ENCODE measurements around the gene DNAH1. TPM values are rescaled to one million over a fixed set of nuclear protein-coding genes. Genes with fewer than 3 reads are reported as not detected.

DNAH1 gene
- total and polyA plus RNA-seq, 2 of the 4 experiments (the other 2 are of a cell fraction): 2.0 to 4.0 TPM

DNA sequence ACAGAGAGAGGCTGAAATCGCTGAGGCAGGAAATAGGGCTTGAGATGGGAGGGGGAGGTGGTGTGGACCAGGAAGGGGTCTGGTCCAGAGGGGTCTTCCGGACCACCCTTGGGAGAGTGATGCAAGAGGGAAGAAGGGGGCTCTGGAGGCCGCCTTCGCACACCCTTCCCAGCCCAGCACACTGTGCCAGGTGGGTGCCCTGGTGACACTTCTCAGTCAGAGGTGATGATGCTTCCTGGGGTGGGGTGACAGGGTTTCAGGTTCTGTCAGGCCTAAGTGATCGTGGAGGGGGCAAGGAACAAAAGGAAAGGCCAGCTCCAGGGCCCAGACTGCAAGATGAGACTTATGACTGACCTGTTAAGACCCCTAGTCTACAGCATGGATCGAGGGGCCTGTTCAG, 116.1 kb downstream of the DNAH1 start:
- Histone ChIP-seq H3K36me3 (ENCODE audit: control insufficient read depth, insufficient read depth, low read length) (no peaks in the 10 kb centered on the region), H3K14ac (replicated peaks; ENCODE audit: low read depth, low read length) (no peak overlapping the region), H2BK20ac (ENCODE audit: low read depth, low read length) (no peak overlapping the region), H3K4me1 (ENCODE audit: control insufficient read depth, insufficient read depth, low read length) (peaks cover 12% of the 10 kb centered on the region; the same call in 1 of the 2 replicates), H4K91ac (ENCODE audit: insufficient read depth, low read depth, low read length) (no peak overlapping the region), H3K56ac (ENCODE audit: extremely low read depth, insufficient read depth, low read length) (no peak overlapping the region), H2AK9ac (replicated peaks; ENCODE audit: low read depth, low read length, poor library complexity) (no peak overlapping the region), H3K4ac (ENCODE audit: low read depth, low read length) (no peak overlapping the region), H3K9me1 (ENCODE audit: insufficient read depth, low read length) (no peaks in the 10 kb centered on the region), H4K5ac (ENCODE audit: low read depth, low read length) (no peak overlapping the region), H2BK120ac (ENCODE audit: low read depth, low read length) (no peak overlapping the region), H2BK5ac (ENCODE audit: low read depth, low read length, poor library complexity, severe bottlenecking) (no peak overlapping the region), H3K27ac (ENCODE audit: insufficient read depth, low read length) (no peak overlapping the region), H3K4me2 (ENCODE audit: low read depth, low read length) (no peak overlapping the region), H2BK15ac (ENCODE audit: low read depth, low read length) (no peak overlapping the region), H3K79me1 (ENCODE audit: low read depth in 1 of 2, low read length in 2 of 2) (no peaks in the 10 kb centered on the region), H4K20me1 (ENCODE audit: insufficient read depth, low read length) (no peaks in the 10 kb centered on the region), H3K23ac (ENCODE audit: low read depth, low read length) (no peak overlapping the region), H2AFZ (replicated peaks; ENCODE audit: low read length, poor library complexity) (no peak overlapping the region), H3K4me3 (ENCODE audit: insufficient read depth, low read depth, low read length) (no peak overlapping the region), H3K18ac (ENCODE audit: low read depth, low read length) (no peak overlapping the region), H3K9ac (ENCODE audit: low read depth, low read length) (no peak overlapping the region), H4K8ac (ENCODE audit: low read depth in 2 of 2, low read length in 2 of 2) (no peak overlapping the region), H3K27me3 (ENCODE audit: control insufficient read depth, insufficient read depth, low read length) (peaks cover 22% of the 10 kb centered on the region), H2AK5ac (ENCODE audit: low read depth, low read length) (no peak overlapping the region), H3K9me3 (ENCODE audit: control insufficient read depth, insufficient read depth, low read length) (no peaks in the 10 kb centered on the region)
- TF ChIP-seq, protein P1, sequence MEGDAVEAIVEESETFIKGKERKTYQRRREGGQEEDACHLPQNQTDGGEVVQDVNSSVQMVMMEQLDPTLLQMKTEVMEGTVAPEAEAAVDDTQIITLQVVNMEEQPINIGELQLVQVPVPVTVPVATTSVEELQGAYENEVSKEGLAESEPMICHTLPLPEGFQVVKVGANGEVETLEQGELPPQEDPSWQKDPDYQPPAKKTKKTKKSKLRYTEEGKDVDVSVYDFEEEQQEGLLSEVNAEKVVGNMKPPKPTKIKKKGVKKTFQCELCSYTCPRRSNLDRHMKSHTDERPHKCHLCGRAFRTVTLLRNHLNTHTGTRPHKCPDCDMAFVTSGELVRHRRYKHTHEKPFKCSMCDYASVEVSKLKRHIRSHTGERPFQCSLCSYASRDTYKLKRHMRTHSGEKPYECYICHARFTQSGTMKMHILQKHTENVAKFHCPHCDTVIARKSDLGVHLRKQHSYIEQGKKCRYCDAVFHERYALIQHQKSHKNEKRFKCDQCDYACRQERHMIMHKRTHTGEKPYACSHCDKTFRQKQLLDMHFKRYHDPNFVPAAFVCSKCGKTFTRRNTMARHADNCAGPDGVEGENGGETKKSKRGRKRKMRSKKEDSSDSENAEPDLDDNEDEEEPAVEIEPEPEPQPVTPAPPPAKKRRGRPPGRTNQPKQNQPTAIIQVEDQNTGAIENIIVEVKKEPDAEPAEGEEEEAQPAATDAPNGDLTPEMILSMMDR (conservative IDR thresholded peaks at IDR 0.05; ENCODE audit: low read depth, low read length): no peak
- TF ChIP-seq RFX5 (IDR thresholded peaks at IDR 0.05; ENCODE audit: low read depth, low read length) (no peak), SMC3 (IDR thresholded peaks at IDR 0.05; ENCODE audit: low read depth, low read length) (no peak), POLR2A (IDR thresholded peaks at IDR 0.05; ENCODE audit: low read depth, low read length) (no peak), BHLHE40 (IDR thresholded peaks at IDR 0.05; ENCODE audit: low read depth, low read length) (no peak), MAFK (IDR thresholded peaks at IDR 0.05; ENCODE audit: low read depth, low read length) (no peak), MXI1 (IDR thresholded peaks at IDR 0.05; ENCODE audit: borderline replicate concordance, low read depth, low read length) (no peak), CHD1 (IDR thresholded peaks at IDR 0.05; ENCODE audit: low read depth, low read length) (no peak), MAZ (IDR thresholded peaks at IDR 0.05; ENCODE audit: borderline replicate concordance, low read depth, low read length) (no peak), FOS (IDR thresholded peaks at IDR 0.05; ENCODE audit: low read depth, low read length) (no peak), RCOR1 (IDR thresholded peaks at IDR 0.05; ENCODE audit: insufficient replicate concordance, low read length) (no peak), NFE2L2 (IDR thresholded peaks at IDR 0.05; ENCODE audit: low read depth, low read length) (no peak), RAD21 (IDR thresholded peaks at IDR 0.05; ENCODE audit: low read length) (no peak), CEBPB (IDR thresholded peaks at IDR 0.05; ENCODE audit: low read depth, low read length) (no peak)
- TF ChIP-seq, protein P2, sequence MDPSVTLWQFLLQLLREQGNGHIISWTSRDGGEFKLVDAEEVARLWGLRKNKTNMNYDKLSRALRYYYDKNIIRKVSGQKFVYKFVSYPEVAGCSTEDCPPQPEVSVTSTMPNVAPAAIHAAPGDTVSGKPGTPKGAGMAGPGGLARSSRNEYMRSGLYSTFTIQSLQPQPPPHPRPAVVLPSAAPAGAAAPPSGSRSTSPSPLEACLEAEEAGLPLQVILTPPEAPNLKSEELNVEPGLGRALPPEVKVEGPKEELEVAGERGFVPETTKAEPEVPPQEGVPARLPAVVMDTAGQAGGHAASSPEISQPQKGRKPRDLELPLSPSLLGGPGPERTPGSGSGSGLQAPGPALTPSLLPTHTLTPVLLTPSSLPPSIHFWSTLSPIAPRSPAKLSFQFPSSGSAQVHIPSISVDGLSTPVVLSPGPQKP (IDR thresholded peaks at IDR 0.05; ENCODE audit: borderline replicate concordance, low read depth, low read length): no peak
- TF ChIP-seq, protein P3, sequence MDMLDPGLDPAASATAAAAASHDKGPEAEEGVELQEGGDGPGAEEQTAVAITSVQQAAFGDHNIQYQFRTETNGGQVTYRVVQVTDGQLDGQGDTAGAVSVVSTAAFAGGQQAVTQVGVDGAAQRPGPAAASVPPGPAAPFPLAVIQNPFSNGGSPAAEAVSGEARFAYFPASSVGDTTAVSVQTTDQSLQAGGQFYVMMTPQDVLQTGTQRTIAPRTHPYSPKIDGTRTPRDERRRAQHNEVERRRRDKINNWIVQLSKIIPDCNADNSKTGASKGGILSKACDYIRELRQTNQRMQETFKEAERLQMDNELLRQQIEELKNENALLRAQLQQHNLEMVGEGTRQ (IDR thresholded peaks at IDR 0.05; ENCODE audit: low read depth, low read length): no peak
- in situ Hi-C loops (cut with MboI; ENCODE audit: low sequenced_read_pairs): no loop called here
- ChIA-PET POLR2A (ENCODE audit: unreplicated experiment) (interaction anchor here (0.5 kb wide), 1 partner anchor 139 kb away, joined by 13 read pairs; no protein-coding TSS in a partner anchor), CTCF (interaction anchor here (0.6 to 1.3 kb wide), 3 partner anchors 14 to 20 kb away, joined by 3 to 6 read pairs (median 4); no protein-coding TSS in a partner anchor)
- ATAC-seq (ENCODE audit: low read depth) (no peak), DNase-seq (no peak)
- WGBS, 2 experiments (ENCODE audit: extremely low coverage in 2 of 2, insufficient read length in 1 of 2): no CpG with 5 or more reads among the region's 6 CpGs
- BruUV-seq (replicated peaks): no TSS peak
- intact Hi-C loops (cut with micrococcal nuclease): no loop called here
- dilution Hi-C loops (cut with HindIII; ENCODE audit: low sequenced_read_pairs, unreplicated experiment): no loop called here
